A673 (cell line): Measurements from ENCODE around the gene CDK2. TPM values are rescaled to one million over a fixed set of nuclear protein-coding genes. Genes with fewer than 3 reads are reported as not detected.
"Not testable (repeated sequence)": the region's sequence is repeated elsewhere in the genome, so short reads cannot be mapped to it uniquely, and the experiment has no call there.

ENCODE experiments used
- BruUV-seq: library from RNA; stranded (reverse); fragments of 400-500 nt; replicated peaks from 2 replicates; lab custom pipeline; 2021; lab: Mats Ljungman, UMichigan
- CTCF ChIA-PET: fragments of 300-600 bp; sonication (Branson Sonifier 250); formaldehyde crosslinking; loops from one replicate; lab custom pipeline; 2022; ENCODE audit warnings: antibody characterized with exemption; lab: Charles Lee
- POLR2A ChIA-PET: fragments of 300-600 bp; sonication (Branson Sonifier 250); formaldehyde crosslinking; loops from one replicate; lab custom pipeline; 2022; ENCODE audit warnings: antibody characterized with exemption; ENCODE audit not compliant: low non-redundant PET; lab: Charles Lee
- DNase-seq: peaks from one replicate; pipeline ENCODE4 v3.0.0-alpha.2; 2015; ENCODE audit warnings: low spot score
- H3K27ac ChIP-seq: fragments of 200-600 bp; sonication (generic); 2 replicates; pipeline ENCODE4 v1.5.1; 2016; ENCODE audit warnings: mixed run types, low read depth, mild to moderate bottlenecking, mixed read lengths, antibody characterized with exemption, low read length; ENCODE audit not compliant: poor library complexity, severe bottlenecking
- H3K27me3 ChIP-seq: fragments of 200-600 bp; sonication (generic); replicated peaks from 2 replicates; pipeline ENCODE4 v1.6.1; 2017; ENCODE audit warnings: mixed run types, low read depth, mild to moderate bottlenecking, mixed read lengths, antibody characterized with exemption, low read length; ENCODE audit not compliant: insufficient read depth, poor library complexity
- H3K36me3 ChIP-seq: fragments of 200-600 bp; sonication (generic); 2 replicates; pipeline ENCODE4 v1.6.1; 2016; ENCODE audit warnings: mixed run types, mild to moderate bottlenecking, mixed read lengths, antibody characterized with exemption, low read length; ENCODE audit not compliant: insufficient read depth, poor library complexity, severe bottlenecking
- H3K4me1 ChIP-seq: fragments of 200-600 bp; sonication (generic); 2 replicates; pipeline ENCODE4 v1.6.1; 2017; ENCODE audit warnings: mixed run types, mild to moderate bottlenecking, mixed read lengths, antibody characterized with exemption, low read length; ENCODE audit not compliant: insufficient read depth, poor library complexity, severe bottlenecking
- H3K4me3 ChIP-seq: fragments of 200-600 bp; sonication (generic); 2 replicates; pipeline ENCODE4 v1.5.1; 2016; ENCODE audit warnings: low read depth, mixed run types, mild to moderate bottlenecking, mixed read lengths, low read length; ENCODE audit not compliant: poor library complexity, severe bottlenecking
- H3K9me3 ChIP-seq: fragments of 200-600 bp; sonication (generic); 2 replicates; pipeline ENCODE4 v1.6.1; 2016; ENCODE audit warnings: mixed run types, low read depth, mild to moderate bottlenecking, mixed read lengths, antibody characterized with exemption, low read length; ENCODE audit not compliant: poor library complexity, severe bottlenecking
- CTCF ChIP-seq: fragments of 300-800, 200-600 bp; sonication (generic); conservative IDR thresholded peaks from 2 replicates; pipeline ENCODE4 v1.5.1; 2017; ENCODE audit warnings: low read depth, mild to moderate bottlenecking, antibody characterized with exemption, low read length, moderate library complexity, mixed read lengths
- EZH2 ChIP-seq: fragments of 200-600 bp; sonication (generic); IDR thresholded peaks from 2 replicates; pipeline ENCODE4 v1.6.1; 2017; ENCODE audit warnings: borderline replicate concordance, low read depth, mild to moderate bottlenecking, mixed read lengths, antibody characterized with exemption, low read length; ENCODE audit not compliant: poor library complexity, severe bottlenecking
- intact Hi-C: fragments of 100-400 bp; cut with micrococcal nuclease; formaldehyde crosslinking; loops from one replicate; pipeline ENCODE4 v1.10.0; 2022; ENCODE audit not compliant: unreplicated experiment
- total RNA-seq: library from RNA; stranded (reverse); gene quantifications from 2 replicates; pipeline ENCODE4 v1.2.3, GENCODE V29; 2021

The CDK2 gene
- total RNA-seq, 1 experiment from 2014 or later, result 103 TPM

- H3K27ac ChIP-seq, result no peak overlapping the region
- POLR2A ChIA-PET, result interaction anchor here (0.7 kb wide), 1 partner anchor 165 kb away, joined by 3 read pairs; no protein-coding TSS in a partner anchor
- no TSS peak for BruUV-seq
- peak; percentile 74 for DNase-seq
- peak; percentile 94 for TF ChIP-seq CTCF
- no peak for TF ChIP-seq EZH2
- no peaks in the 10 kb centered on the region for H3K27me3 ChIP-seq
- H3K9me3 ChIP-seq, result no peaks in the 10 kb centered on the region
- peaks cover 3% of the 10 kb centered on the region for H3K4me1 ChIP-seq
- CTCF ChIA-PET, result interaction anchor here (0.6 to 1.4 kb wide), 13 partner anchors 10 to 468 kb away, joined by 3 to 13 read pairs (median 5); partner anchors contain the start of genes ORMDL2, RAB5B, SARNP and ZC3H10
- intact Hi-C loops, result loop anchor here (2.0 to 5.0 kb wide), 2 partner anchors 33 to 46 kb away; partner anchors contain the start of gene RPS26
- H3K4me3 ChIP-seq, result peak overlapping the region; percentile 42
- peaks cover 37% of the 10 kb centered on the region for H3K36me3 ChIP-seq
Measured at GRCh38 chr12:55996201-55996714, 29.6 kb downstream of the CDK2 start.

GRCh38 chr12:55996715-55997534, 30.3 kb downstream of the CDK2 start, which contains the start of gene SUOX:
SUOX (plus strand) TSS chr12:55997276; CDS start chr12:56002222, 4,946 bp downstream.
- Histone ChIP-seq H3K27me3 (no peaks in the 10 kb centered on the region), H3K4me3 (peak within 1 kb of the TSS; percentile 42), H3K9me3 (no peaks in the 10 kb centered on the region), H3K36me3 (peaks cover 32% of the 10 kb centered on the region), H3K4me1 (peaks cover 3% of the 10 kb centered on the region), H3K27ac (no peak within 1 kb of the TSS)
- CTCF ChIA-PET, result interaction anchor here (0.6 to 1.4 kb wide), 8 partner anchors 11 to 259 kb away, joined by 3 to 13 read pairs (median 7); partner anchors contain the start of gene SMARCC2
- POLR2A ChIA-PET, result no interaction called here
- TF ChIP-seq CTCF (no peak), EZH2 (no peak)
- peak; percentile 59 for DNase-seq
- BruUV-seq, result no TSS peak
- intact Hi-C loops, result loop anchor here (2.0 to 5.0 kb wide), 2 partner anchors 32 to 45 kb away; partner anchors contain the start of gene RPS26

- ChIA-PET CTCF (interaction anchor here (0.7 to 1.0 kb wide), 2 partner anchors 61 to 192 kb away, joined by 3 to 6 read pairs; partner anchors contain the start of gene SMARCC2), POLR2A (no interaction called here)
- no TSS peak for BruUV-seq
- peaks cover 26% of the 10 kb centered on the region for H3K36me3 ChIP-seq
- intact Hi-C loops, result loop anchor here (2.0 to 5.0 kb wide), 2 partner anchors 31 to 45 kb away; partner anchors contain the start of gene RPS26
- no peak for TF ChIP-seq CTCF
- no peak for TF ChIP-seq EZH2
- H3K27ac ChIP-seq, result no peak overlapping the region
- DNase-seq, result no peak
- peaks cover 3% of the 10 kb centered on the region for H3K4me1 ChIP-seq
- no peaks in the 10 kb centered on the region for H3K27me3 ChIP-seq
- no peaks in the 10 kb centered on the region for H3K9me3 ChIP-seq
- peak overlapping the region; percentile 42 for H3K4me3 ChIP-seq
Measured at GRCh38 chr12:55997535-55997859, 30.9 kb downstream of the CDK2 start.

GRCh38 chr12:55999522-55999921, 32.9 kb downstream of the CDK2 start:
- CTCF ChIA-PET, result interaction anchor here (0.7 kb wide), 1 partner anchor 261 kb away, joined by 3 read pairs; no protein-coding TSS in a partner anchor
- H3K4me1 ChIP-seq, H3K27me3 ChIP-seq, H3K4me3 ChIP-seq, POLR2A ChIA-PET, BruUV-seq, H3K27ac ChIP-seq, H3K36me3 ChIP-seq, H3K9me3 ChIP-seq: not testable (repeated sequence)
- peak; percentile 24 for DNase-seq
- intact Hi-C loops, result loop anchor here (5.0 kb wide), 1 partner anchor 43 kb away; the partner anchor contains the start of gene RPS26
